IPS-NIHi11 (cell line): ENCODE data around the gene IKZF3.
A peak's percentile ranks its signal among the peaks of the same experiment; 100 is the strongest.

ENCODE experiments used
- DNase-seq: peaks from one replicate; pipeline ENCODE4 v3.0.0; 2012; ENCODE audit warnings: mixed read lengths, low spot score

The IKZF3 gene

DNA sequence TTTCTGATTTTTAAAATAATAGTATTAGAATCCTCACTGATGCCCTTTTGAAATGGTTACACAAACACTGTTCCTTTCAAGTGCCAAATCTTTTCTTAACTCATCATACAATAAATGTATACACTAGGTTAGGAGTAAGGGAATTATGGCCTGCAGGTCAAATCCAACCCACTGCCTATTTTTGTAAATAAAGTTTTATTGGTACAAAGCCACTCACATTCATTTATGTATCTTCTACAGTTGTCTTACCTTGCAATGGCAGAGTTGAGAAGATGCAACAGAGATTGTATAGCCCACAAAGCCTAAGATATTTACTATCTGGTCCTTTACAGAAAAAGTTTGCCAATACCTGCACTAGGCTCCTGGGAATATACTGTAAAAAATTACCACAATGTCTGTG lies 47.8 kb downstream of the IKZF3 start:
- no peak for DNase-seq

DNA sequence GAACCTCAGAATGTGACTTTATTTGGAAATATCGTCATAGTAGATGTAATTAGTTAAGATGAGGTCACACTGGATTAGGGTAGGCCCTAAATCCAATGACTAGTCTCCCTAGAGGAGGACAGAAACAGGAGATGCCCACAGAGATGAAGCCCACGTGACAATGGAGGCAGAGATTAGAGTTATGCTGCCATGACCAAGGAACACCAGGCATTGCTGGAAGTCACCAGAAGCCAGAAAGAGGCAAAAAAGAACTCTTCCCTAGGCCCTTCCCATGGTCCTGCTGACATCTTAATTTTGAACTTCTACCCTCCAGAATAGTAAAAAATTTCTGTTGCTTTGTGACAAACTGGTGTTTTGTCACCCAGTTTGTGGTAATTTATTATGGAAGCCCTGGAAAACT lies 49.6 kb downstream of the IKZF3 start:
- DNase-seq = no peak

DNA sequence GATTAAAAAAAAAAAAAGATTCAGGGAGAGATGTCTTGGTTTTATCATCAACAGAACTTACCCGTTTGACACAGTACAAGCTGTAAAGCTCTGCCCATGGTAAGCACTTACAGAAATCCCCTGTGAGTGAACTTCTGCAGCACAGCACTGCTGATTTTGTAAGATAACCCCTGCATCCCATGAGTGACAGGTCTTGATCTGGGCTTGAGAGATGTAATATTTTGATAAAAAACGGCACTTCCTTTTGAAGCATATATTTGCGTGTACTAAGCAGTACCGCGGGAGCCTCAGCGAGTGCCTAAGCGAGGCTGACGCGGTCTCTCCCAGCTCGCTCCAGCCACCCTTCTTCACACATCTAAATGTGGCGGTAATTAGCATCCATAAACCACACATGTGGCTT lies 50.5 kb downstream of the IKZF3 start:
- DNase-seq = no peak

DNA sequence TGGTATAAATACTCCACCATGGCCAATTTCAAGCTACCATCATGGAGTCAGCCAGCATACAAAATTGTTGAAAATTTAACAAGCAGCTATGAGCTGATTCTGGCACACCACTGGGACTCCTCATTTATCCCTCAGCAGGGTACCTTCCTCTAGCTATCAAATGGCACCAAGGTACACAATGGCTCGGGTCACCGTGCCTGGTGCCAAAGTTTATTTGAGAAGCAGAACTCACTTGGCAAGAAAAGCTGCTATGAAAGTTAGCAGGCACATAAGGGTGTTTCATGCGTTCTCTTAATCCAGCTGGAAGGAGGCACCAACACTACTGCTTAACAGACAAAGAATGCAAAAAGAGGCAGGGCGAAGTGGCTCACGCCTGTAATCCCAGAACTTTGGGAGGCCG lies 51.6 kb downstream of the IKZF3 start:
- peak; percentile 31 for DNase-seq

DNA sequence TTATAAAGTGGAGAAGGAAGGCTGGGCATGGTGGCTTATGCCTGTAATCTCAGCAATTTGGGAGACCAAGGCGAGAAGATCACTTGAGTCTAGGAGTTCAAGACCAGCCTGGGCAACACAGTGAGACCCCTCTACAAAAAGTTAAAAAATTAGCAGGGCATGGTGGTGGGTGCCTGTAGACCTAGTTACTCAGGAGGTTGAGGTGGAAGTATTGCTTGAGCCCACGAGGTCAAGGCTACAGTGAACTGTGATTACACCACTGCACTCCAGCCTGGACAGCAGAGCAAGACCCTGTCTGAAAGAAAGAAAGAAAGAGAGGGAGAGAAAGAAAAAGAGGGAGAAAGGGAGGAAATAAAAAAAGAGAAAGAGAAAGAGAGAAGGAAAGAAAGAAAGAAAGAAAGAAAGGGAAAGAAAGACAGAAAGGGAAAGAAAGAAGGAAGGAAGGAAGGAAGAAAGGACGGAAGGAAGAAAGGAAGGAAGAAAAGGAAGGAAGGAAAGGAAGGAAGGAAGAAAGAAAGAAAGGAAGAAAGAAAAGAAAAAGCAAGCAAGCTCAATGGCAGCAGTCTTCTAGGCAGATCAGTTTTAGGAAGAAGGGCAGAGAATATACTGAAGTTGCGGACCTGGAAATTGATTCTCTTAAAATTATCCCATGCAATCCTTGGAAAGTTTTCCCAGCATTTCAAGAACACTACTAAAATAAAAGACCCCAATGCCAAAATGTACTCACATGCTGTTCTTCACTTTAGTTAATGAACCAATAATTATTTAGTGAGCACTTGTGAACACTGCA lies 53.0 kb downstream of the IKZF3 start:
- no peak for DNase-seq

DNA sequence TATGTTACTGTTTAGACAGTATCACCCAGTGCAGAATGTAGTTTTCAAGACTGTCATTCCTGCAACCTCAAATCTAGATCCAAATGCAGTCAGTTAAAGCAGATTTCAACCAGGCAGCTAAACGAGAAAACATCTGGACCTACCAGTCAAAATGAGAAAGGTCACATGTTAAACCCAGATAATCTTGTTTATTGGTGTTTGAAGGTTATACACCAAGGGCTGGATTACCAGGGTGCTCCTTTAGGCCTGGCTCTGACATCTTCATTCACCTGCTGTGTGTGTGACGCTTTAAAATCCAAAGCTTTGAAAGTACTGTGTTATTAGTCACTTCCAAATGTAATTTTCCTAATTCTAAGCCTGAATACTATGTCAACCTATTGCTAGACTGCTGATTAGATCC lies 54.9 kb downstream of the IKZF3 start:
- DNase-seq = no peak

DNA sequence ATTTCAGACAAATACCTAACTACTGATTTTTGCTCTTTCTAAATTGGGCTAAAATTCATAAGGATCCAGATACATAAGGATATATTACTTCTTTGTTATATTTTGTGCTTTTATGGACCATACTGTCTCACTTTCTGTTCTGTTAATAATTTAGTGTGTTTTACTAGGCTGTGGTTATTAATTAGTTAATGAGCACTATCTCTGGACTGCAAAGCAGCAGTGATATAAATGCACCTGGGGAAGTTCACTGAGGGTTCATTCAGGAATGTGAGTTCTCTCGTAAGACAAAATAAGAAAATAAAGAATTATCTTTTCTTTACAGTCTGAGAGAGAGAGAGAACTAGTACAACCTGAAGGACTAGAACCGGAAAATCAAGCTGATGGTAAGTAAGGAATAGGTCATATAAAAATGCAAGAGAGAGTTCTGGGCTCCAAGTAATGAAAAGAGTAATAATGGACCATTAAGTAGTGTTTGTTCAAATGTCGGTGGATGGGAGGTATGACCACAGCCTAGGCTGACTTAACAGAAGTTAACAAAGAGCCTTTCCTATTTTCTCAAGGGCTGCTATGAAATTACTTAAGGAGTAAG lies 55.6 kb downstream of the IKZF3 start:
- DNase-seq = no peak

DNA sequence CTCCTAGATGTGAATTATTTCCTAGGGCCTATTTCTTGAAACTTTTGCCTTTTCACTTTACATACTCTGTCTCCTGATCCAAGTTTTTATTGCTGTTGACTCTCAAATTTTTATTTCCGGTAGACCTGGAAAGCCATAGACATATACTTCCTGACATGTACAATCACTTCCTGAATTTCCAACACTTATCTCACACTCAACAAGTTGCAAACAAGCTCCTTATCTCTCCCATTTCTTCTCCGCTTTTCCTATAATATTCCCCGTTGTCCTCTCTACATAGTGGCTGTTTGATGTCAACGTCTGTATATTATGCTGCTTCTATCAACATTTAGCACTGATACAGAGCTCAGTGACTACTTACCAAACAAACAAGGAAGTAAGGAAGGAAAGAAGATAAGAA lies 59.3 kb downstream of the IKZF3 start:
- DNase-seq = no peak

DNA sequence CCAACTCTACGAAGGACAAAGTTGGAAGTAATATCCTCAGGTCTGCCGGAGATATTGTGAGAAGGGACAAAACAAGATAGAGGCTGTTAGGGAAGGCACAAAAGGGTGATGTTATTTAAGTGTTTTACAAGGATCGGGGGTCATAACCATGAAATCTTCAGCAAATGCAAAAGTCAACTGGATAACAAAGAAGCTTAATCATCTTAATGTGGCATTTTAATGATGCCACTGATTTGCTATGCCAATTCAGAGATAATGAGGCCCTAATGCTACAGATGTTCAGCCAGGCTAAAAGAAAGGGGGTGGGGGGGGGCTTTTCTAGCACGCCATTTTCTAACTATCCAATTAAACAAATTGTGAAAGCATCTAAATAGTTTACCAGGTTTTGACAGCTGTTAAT lies 63.1 kb downstream of the IKZF3 start:
- DNase-seq = no peak

DNA sequence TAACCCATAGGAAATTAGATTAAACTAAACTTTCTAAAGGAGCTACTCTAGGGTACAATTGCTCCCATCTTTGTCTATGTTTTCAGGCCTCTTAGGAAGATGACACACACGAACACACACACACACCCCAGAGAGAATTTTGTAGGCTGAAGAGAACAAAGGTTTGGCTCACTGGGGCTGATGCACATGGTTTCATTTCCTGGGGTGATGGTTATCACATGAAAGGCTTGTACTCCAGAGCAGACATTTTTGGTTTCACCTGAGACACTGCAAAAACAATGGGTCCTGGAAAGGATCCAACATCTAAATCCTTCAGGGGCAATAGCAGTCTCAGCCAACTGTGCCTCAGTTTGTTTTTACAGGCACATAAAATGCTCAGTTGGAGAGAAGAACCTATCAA lies 63.6 kb downstream of the IKZF3 start:
- peak; percentile 38 for DNase-seq

DNA sequence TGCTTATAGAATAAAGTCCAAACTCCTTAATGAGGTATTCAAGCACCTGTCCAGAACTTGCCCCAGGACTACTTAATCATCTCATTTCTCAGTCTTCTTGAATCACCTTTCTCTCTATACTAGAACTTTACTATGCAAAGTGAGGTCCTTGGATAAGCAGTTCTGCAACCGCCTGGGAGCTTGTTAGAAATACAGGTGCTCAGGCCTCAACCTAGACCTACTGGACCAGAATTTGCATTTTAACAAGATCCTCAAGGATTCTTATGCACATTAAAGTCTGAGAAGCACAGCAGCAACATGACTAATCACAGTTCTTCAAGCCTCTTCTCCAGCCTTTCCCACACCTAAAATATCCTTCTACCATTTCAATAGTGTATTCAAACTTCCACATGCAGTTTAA lies 64.7 kb downstream of the IKZF3 start:
- no peak for DNase-seq

DNA sequence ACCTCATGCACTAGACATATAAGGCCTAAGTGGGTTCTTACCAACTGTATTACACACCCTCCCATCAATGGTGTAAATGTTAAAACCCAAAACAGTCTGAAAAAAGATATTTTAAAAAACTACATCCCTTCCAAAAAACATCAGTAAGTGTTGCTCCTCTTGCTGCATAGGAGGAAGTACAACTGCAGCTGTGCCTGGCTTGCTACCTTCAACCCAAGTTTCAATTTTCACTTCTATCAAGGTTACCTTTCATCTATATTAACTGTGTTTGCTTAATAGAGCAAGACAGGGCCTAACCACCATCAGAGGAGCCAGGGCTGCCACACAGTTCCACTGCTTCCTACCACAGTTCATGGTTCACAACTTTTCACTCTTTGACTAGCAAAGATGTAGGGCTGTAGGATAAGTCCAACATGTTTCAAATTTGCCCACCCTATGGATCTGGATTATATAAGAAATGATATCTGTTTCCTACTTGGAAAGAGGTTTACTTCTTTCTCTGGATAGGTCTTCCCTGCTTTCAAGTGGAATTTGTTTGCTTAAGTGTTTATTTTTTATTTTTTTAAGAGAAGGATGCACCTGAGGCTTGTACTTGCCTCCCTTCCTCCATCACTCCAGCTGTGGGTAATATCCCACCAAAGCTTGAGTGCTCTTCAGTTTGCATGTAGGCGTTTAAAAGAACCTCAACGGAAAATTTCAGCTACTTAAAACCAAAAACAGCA lies 69.7 kb downstream of the IKZF3 start:
- DNase-seq = no peak

DNA sequence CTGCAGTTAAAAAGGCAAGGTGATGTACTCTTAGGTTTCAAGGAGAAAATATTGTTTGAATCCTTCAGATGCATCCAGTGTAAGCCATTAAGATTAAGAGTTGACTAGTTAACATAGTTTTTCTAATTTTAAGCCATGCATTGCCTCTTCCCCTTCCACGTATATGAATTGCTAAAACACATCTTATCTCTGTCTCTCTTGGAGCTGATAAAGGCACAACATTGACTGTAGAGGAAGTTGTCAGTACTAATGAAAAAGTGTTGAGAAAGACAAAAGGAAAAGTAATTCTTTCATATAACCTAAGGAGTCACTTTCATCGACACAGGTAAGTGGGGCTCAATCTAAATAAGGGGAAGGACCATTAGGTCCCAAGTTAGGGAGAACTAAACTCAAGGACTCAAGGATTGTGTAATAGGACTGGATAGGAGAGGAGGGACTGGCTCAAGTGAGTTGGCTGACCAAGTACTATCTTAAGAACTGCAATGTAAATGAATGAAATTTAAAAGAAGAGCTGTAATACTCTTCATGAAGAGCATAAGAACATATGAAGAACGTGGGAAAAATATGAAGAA lies 70.7 kb downstream of the IKZF3 start:
- no peak for DNase-seq

DNA sequence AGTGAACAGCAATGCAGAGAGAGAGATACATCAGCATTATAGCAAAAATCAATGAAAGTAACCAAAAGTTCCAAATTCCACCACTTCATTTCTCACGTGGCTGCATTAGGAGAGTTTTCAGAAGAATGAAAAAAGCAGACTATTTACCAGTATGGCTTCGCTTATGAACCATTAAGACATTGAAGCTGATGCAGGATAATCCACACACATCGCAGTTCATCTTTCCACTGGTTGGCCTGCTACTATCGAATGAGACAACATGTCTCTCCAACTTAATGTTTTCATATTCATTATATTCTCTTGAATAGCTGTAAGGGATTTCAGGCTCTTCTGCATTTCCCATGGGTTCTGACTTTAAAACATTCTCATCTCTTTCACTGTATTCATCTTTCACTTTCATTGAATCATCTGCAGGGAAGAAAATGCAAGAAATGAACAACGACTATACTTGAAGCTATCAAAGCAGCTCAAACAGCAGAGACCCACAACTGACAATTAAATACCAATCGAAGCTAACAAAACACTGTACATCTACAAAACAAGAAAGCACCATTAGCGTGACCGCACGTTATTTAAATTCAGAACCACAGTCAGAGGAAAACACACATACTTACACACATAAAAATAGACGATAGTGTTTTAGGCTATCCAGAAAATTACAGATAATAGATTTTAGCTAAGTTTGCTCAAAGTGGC lies 71.4 kb downstream of the IKZF3 start:
- DNase-seq = no peak

DNA sequence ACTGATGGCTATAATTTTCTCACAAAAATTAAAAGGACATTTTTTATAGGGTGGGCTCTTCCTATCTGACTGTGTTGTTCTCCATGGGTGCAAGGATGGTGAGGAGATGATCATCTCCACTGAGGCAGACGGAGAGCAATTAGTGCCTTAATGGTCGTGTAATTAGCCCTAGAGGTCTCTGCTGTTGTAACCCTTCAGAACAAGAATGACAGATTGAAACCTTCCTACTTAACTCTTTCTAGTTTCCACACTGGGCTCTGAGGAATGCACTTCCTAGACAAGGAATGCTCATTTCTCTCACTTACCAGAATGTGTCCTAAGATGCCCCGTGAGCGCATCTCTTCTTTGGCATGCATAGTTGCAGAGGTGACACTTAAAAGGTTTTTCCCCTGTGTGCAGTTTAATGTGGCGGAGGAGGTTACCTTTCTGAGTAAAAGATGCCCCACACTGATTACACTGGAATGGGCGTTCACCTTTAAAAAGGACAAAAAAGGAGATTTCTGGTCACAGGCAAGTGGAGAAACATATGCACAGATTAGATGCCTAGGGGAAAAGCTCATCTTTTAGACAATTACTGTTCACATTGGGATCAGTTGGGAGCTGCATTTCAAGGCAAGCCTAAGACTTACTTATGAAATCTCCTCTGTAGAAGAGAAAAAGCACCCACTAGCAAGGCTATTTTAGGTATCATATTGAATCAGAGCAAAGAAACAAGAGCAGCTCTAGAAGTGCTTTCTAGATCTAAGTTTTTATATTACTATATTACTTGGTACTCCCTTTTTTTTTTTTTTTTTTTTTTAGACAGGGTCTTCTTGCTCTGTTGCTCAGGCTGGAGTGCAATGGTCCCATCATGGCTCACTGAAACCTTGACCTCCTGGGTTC lies 72.8 kb downstream of the IKZF3 start:
- no peak for DNase-seq

DNA sequence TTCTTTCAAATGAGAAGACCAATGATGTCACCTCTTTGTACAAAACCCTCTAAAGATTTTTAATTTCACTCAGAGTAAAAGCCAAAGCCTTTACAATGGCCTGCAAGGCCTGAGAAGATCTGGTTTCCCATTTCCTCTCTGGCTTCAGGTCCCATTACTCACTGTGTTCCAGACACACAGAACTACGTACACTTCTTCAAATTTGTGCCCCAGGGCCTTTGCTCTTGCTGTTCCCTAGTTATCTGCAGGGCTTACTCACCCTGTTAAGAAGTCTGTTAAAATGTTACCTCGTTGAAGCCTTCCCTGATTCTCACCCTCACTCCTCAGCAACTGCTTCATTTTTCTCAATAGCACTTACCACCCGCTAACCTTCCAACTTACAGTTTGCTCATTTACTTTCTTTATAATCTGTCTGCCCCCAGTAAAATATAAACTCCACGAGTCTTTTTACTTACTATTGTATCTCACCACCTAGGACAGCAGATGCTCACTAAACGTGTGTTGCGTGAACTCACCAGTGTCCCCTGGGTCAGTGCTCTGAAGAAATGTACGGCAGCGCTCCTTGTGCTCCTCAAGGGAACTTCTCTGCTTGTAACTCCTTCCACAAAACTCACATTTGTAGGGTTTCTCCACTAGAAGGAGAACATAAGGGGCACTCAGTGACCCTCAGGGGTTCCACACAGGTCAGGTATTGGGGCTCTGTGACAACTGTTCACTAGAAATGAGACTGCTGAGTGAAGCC lies 76.2 kb downstream of the IKZF3 start:
- peak; percentile 35 for DNase-seq

DNA sequence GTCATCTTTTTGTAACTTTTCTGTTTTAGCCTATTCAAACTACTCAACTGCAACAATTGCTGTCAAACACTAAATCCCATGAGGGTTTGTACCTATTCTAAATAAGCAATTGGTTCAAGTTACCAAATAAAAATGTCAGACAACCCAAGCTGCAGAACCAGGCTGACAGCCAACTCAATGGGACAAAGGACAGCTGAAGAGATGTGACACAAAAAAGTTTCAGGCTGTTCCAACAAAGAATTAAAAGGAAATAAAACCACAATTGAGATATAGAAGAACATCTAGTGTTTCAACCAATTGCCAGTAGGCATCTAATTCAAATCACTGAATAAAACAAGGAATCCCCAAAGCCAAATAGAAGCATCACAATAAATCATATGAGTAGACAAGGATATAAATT lies 77.1 kb downstream of the IKZF3 start:
- no peak for DNase-seq

DNA sequence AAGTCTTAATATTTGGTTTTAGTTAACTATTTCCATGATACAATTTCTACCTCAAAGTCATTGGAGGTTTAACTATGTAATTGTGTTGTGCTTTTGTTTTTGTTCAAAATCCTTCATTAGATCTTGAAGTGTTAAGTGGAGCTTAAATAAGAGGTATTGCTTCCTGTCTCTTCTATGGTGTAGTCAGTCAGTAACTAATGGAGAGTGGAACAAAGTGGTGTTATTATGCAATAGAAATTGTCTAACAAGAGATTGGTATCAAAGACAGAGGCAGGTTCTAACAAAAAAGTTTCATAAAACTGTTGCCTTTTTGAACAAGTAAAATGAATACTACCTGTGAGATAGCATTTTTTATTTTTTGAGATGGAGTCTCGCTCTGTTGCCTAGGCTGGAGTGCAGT lies 81.1 kb downstream of the IKZF3 start:
- no peak for DNase-seq

DNA sequence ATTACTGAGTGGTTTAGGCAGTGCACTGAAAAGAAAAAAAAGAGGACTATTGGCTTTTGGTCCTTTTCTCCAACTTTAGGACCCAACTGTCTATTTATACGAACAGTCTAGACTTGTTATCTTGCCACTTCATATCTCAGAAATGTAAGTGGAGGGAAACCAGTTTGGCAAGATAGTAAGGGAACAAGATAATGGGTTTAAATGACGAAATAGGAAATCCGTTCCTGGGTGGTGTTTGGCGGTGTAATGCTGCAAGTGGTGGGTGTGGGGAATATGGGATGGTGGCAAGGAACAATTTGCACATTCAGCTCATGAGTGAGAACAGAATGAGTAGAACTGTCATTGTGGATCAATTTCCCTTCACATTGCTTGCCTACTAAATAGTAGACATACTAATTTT lies 81.6 kb downstream of the IKZF3 start:
- no peak for DNase-seq

DNA sequence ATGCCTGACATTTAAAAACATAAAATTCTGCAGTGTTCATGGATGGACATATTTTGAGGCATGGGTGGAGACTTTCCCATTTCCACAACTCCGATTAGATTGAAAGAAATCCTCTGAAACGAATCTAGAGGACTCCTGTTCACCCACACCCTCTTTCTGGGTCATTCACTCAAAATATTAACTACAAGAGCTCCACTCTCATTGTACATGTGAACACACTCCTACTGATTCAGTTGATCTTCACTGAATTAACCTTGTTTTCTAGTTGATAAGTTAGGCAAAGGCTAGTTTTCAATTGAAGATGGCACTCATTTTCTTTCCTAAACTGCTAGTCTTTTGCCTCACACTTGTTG lies 82.3 kb downstream of the IKZF3 start:
- DNase-seq = no peak
